ENCODE data around the gene HEPHL1.

- TF ChIP-seq CTCF (IDR thresholded peaks at IDR 0.05) (no peak), EZH2 (IDR thresholded peaks at IDR 0.05) (no peak), EZH2phosphoT487 (IDR thresholded peaks at IDR 0.05) (no peak)
Observed at GRCh38 chr11:94142308-94143281, 121.4 kb downstream of the HEPHL1 start.

Measured in neural progenitor cell (in vitro differentiated cells).